Mononuclear cell (primary cell): ENCODE data around the gene PGC. TPM values are rescaled to one million over a fixed set of nuclear protein-coding genes. Genes with fewer than 3 reads are reported as not detected.
"Not testable (repeated sequence)": the region's sequence is repeated elsewhere in the genome, so short reads cannot be mapped to it uniquely, and the experiment has no call there.

Source experiments
- H3K27me3 ChIP-seq: 2 replicates; pipeline ENCODE4 v1.6.0; 2011; ENCODE audit warnings: low read length, control low read depth; ENCODE audit not compliant: insufficient read depth
- H3K4me1 ChIP-seq: 2 replicates; pipeline ENCODE4 v1.5.1; 2011; ENCODE audit warnings: mild to moderate bottlenecking, low read length, control low read depth; ENCODE audit not compliant: insufficient read depth
- H3K4me3 ChIP-seq: 2 replicates; pipeline ENCODE4 v1.5.1; 2011; ENCODE audit warnings: mild to moderate bottlenecking, low read length, moderate library complexity
- H3K9me3 ChIP-seq: 2 replicates; pipeline ENCODE4 v1.5.1; 2011; ENCODE audit warnings: low read depth, mild to moderate bottlenecking, control low read depth, low read length
- total RNA-seq: library from RNA; depleted of rRNA; stranded (reverse); fragments of >200 nt; gene quantifications from one replicate; pipeline ENCODE4 v1.2.3, GENCODE V29; 2012

PGC gene
- total RNA-seq, 1 donor: 0.10 TPM

- H3K4me1 ChIP-seq, H3K4me3 ChIP-seq, H3K27me3 ChIP-seq, H3K9me3 ChIP-seq: not testable (repeated sequence)
Observed at GRCh38 chr6:41766043-41766664, 19.0 kb upstream of the PGC start.

- Histone ChIP-seq H3K9me3 (no peaks in the 10 kb centered on the region), H3K4me1 (no peaks in the 10 kb centered on the region), H3K27me3 (no peaks in the 10 kb centered on the region), H3K4me3 (no peak overlapping the region)
Observed at GRCh38 chr6:41763470-41763869, 16.3 kb upstream of the PGC start.

- Histone ChIP-seq H3K9me3 (no peaks in the 10 kb centered on the region), H3K27me3 (no peaks in the 10 kb centered on the region), H3K4me3 (no peak overlapping the region), H3K4me1 (no peaks in the 10 kb centered on the region)
Observed at GRCh38 chr6:41759905-41760579, 12.8 kb upstream of the PGC start.

- no peaks in the 10 kb centered on the region for H3K27me3 ChIP-seq
- H3K9me3 ChIP-seq: no peaks in the 10 kb centered on the region
- no peak overlapping the region for H3K4me3 ChIP-seq
- no peaks in the 10 kb centered on the region for H3K4me1 ChIP-seq
Observed at GRCh38 chr6:41759106-41759904, 12.1 kb upstream of the PGC start.

- Histone ChIP-seq H3K4me3 (no peak overlapping the region), H3K27me3 (no peaks in the 10 kb centered on the region), H3K4me1 (no peaks in the 10 kb centered on the region), H3K9me3 (no peaks in the 10 kb centered on the region)
Observed at GRCh38 chr6:41758641-41759035, 11.4 kb upstream of the PGC start.

- Histone ChIP-seq H3K4me3 (no peak overlapping the region), H3K27me3 (no peaks in the 10 kb centered on the region), H3K9me3 (no peaks in the 10 kb centered on the region), H3K4me1 (no peaks in the 10 kb centered on the region)
Observed at GRCh38 chr6:41757931-41758640, 10.9 kb upstream of the PGC start.

GRCh38 chr6:41757271-41757670 is 10.1 kb upstream of the PGC start:
- Histone ChIP-seq H3K4me1 (no peaks in the 10 kb centered on the region), H3K4me3 (no peak overlapping the region), H3K9me3 (no peaks in the 10 kb centered on the region), H3K27me3 (no peaks in the 10 kb centered on the region)

- Histone ChIP-seq H3K4me1 (no peaks in the 10 kb centered on the region), H3K4me3 (no peak overlapping the region)
Observed at GRCh38 chr6:41756354-41756753, 9.2 kb upstream of the PGC start.

GRCh38 chr6:41755895-41756294 is 8.7 kb upstream of the PGC start:
- Histone ChIP-seq H3K27me3 (no peaks in the 10 kb centered on the region), H3K4me3 (no peak overlapping the region), H3K4me1 (no peaks in the 10 kb centered on the region), H3K9me3 (no peaks in the 10 kb centered on the region)

More at GRCh38 chr6:41756354-41756753, 9.2 kb upstream of the PGC start:
- Histone ChIP-seq H3K27me3 (no peaks in the 10 kb centered on the region), H3K9me3 (no peaks in the 10 kb centered on the region)

GRCh38 chr6:41750374-41750773 is 3.2 kb upstream of the PGC start:
- Histone ChIP-seq H3K4me3 (no peak overlapping the region), H3K4me1 (no peaks in the 10 kb centered on the region), H3K27me3 (no peaks in the 10 kb centered on the region), H3K9me3 (no peaks in the 10 kb centered on the region)

- Histone ChIP-seq H3K9me3 (no peaks in the 10 kb centered on the region), H3K27me3 (no peaks in the 10 kb centered on the region), H3K4me1 (no peaks in the 10 kb centered on the region), H3K4me3 (no peak overlapping the region)
Observed at GRCh38 chr6:41748542-41748941, 1.3 kb upstream of the PGC start.

GRCh38 chr6:41748102-41748477 is 893 bp upstream of the PGC start:
- Histone ChIP-seq H3K4me3 (no peak overlapping the region), H3K4me1 (no peaks in the 10 kb centered on the region), H3K9me3 (no peaks in the 10 kb centered on the region), H3K27me3 (no peaks in the 10 kb centered on the region)

GRCh38 chr6:41746107-41746506 is 1.1 kb downstream of the PGC start:
- no peaks in the 10 kb centered on the region for H3K4me1 ChIP-seq
- H3K4me3 ChIP-seq: no peak overlapping the region
- H3K27me3 ChIP-seq: no peaks in the 10 kb centered on the region
- H3K9me3 ChIP-seq: no peaks in the 10 kb centered on the region

- H3K4me1 ChIP-seq: no peaks in the 10 kb centered on the region
- H3K9me3 ChIP-seq: no peaks in the 10 kb centered on the region
- H3K4me3 ChIP-seq: no peak overlapping the region
- H3K27me3 ChIP-seq: no peaks in the 10 kb centered on the region
Observed at GRCh38 chr6:41744236-41744787, 2.9 kb downstream of the PGC start.
